Retinal pigment epithelial cell (primary cell): ENCODE data around the gene DLG5.

Experiments used
- DNase-seq: peaks from one replicate; pipeline ENCODE4 v3.0.0-alpha.2; 2010; ENCODE audit warnings: low read depth
- H3K4me3 ChIP-seq: 2 replicates; pipeline ENCODE4 v1.5.1; 2011; ENCODE audit warnings: mild to moderate bottlenecking, low read length, control low read depth, moderate library complexity
- CTCF ChIP-seq: conservative IDR thresholded peaks from 2 replicates; pipeline ENCODE4 v1.5.1; 2011; ENCODE audit warnings: low read depth, low read length, control low read depth, inconsistent platforms

The DLG5 gene

DNA sequence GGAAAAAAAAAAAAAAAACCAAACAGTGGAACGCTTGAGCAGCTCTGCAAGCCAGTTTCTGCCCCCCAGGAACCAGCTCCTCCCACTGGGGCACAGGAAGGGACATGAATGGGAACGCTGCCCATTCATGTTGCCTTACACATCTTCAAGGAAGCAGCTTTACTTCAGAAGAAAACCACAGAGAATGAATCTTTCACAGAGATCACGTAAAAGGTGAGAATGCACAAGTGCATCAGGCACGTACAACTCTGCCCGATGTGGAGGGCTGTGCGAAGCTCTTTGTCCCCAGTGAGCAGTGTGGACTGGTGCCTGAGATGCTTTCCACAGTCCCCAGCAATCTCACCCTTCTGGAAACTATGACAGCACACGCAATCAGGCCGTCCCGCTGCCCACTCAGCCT lies 106.2 kb downstream of the DLG5 start:
- no peak for TF ChIP-seq CTCF
- no peak for DNase-seq
- H3K4me3 ChIP-seq: no peak overlapping the region

- DNase-seq: no peak
- no peak overlapping the region for H3K4me3 ChIP-seq
- TF ChIP-seq CTCF: no peak
Measured at GRCh38 chr10:77819210-77820112, 107.1 kb downstream of the DLG5 start.

DNA sequence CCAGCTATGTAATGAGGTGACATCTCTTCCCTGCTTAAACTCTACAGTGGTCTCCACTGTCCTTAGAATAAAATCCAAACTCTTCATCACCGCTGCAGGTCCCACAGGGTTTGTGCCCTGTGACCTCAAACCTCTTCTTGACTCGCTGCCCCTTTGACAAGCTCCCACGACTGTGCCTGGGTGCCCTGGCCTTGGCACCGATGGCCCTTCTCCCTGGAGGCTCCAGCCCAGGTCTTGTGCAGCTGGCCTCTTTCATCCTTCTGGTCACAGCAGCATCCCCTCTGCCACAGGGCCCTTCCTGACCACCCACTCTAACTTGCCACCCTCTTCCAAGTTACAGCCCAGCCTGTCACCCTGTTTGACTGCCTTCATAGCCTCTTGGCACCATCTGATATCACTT lies 108.2 kb downstream of the DLG5 start:
- H3K4me3 ChIP-seq: no peak overlapping the region
- no peak for TF ChIP-seq CTCF
- no peak for DNase-seq

DNA sequence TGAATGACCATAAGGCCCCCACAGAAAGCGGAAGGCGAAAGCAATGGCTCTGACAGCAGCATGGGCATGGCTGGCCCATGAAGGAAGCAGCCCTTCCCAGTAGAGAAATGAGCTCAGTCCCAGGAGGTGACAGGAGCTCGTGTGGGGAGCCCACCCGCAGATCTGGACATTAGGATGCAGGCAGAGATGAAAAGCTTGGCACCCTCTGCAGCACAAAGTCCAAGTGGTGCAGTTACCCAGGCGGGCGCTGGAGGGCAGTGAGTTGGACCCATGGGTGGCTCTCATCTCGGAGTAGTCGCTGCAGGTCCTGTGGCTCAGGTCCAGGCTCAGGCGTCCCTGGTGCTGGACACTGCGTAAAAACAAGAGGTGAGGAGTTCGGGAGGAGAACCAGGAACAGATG lies 109.0 kb downstream of the DLG5 start:
- H3K4me3 ChIP-seq: no peak overlapping the region
- no peak for DNase-seq
- no peak for TF ChIP-seq CTCF

DNA sequence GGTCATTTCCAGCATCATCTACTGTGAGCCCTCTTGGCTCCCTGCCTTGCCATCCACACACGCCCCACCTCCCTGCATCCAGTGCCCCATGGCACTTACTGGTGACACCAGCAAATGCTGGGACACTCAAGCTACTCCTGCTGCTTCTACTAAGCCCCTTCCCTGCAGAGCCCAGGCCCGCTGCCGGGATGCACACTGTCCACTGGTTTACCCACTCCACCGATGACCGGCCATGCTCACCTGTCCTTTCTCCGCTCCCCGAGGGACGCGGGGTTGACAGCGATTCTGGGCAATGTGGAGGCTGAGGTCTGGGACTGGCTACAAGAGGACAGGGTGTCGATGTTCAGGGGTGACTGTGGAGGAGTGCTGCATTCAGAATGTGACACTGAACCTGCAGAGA lies 110.2 kb downstream of the DLG5 start:
- TF ChIP-seq CTCF: no peak
- H3K4me3 ChIP-seq: no peak overlapping the region
- DNase-seq: no peak

DNA sequence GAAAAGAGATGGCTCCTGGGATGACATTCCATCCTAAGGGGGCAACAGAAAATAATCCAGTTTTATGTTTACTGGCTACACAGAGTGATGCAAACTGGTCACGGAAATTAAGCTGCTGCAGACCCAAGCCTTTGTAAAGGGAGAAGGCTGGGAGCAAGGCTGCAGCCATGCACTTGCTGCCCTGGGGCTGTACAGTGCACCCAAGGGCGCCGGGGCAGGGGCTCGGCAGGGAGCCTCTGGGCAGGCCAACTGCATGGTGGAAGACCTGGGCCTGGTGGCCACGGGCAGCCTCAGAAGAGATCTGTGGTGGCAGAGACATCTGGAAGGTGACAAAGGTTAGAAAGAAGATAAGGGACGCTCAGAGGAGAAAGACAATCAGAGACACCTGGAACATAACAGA lies 113.8 kb downstream of the DLG5 start:
- no peak for DNase-seq
- H3K4me3 ChIP-seq: no peak overlapping the region
- TF ChIP-seq CTCF: no peak

GRCh38 chr10:77811831-77812430 lies 114.6 kb downstream of the DLG5 start:
- no peak overlapping the region for H3K4me3 ChIP-seq
- no peak for DNase-seq
- no peak for TF ChIP-seq CTCF
